K562 (cell line): ENCODE results near the gene TRPV6. TPM values are rescaled to one million over a fixed set of nuclear protein-coding genes. Genes with fewer than 3 reads are reported as not detected.

ENCODE experiments used
- ATAC-seq: fragments of 200-7000 bp; cut with Tn5 transposase; 3 replicates; pipeline ENCODE4 v1.9.1; 2020; ENCODE audit warnings: moderate library complexity
- BruUV-seq: library from RNA; stranded (reverse); fragments of 400-500 nt; replicated peaks from 2 replicates; lab custom pipeline; 2021; lab: Mats Ljungman, UMichigan
- CTCF ChIA-PET: fragments of 300-600 bp; formaldehyde crosslinking; extraction: SDS; loops from one replicate; lab custom pipeline; 2021; ENCODE audit warnings: low intra/inter-chr PET ratio; lab: Yijun Ruan, JAX
- POLR2A ChIA-PET: fragments of 300-600, 350-650 bp; sonication (Branson Sonifier 250); formaldehyde crosslinking; extraction: SDS; loops from one replicate; lab custom pipeline; 2021; ENCODE audit warnings: antibody characterized with exemption, inconsistent platforms; lab: Yijun Ruan, JAX
- DNase-seq, 4 experiments: peaks; one replicate each; pipeline versions ENCODE4 v3.0.0 to v3.0.0-alpha.2; 2011 to 2018; ENCODE audit warnings: low spot score in 3 of 4, mixed read lengths in 3 of 4; ENCODE audit errors: extremely low read depth in 1 of 4
- FAIRE-seq: peaks from 2 replicates; lab custom pipeline; 2011; peaks lifted over from hg19 to GRCh38; lab: Jason Lieb, UNC
- H2AFZ ChIP-seq: 2 replicates; pipeline ENCODE4 v1.6.0; 2011; ENCODE audit warnings: low read depth, low read length, control low read depth, inconsistent platforms
- H3K27ac ChIP-seq: fragments of 200-600 bp; 3 replicates; pipeline ENCODE4 v1.8.0; 2011; ENCODE audit warnings: low read depth, mild to moderate bottlenecking, control low read depth, inconsistent platforms, low read length, moderate library complexity, mixed read lengths; ENCODE audit errors: extremely low read depth
- H3K27me3 ChIP-seq, 2 experiments: fragments of 300-600 bp in 1 of 2; 2 replicates in 1 of 2; 3 replicates in 1 of 2; pipeline versions ENCODE4 v1.6.0 to v1.8.0; 2011; ENCODE audit warnings: inconsistent platforms in 2 of 2, low read length in 2 of 2, mild to moderate bottlenecking in 1 of 2, mixed read lengths in 1 of 2, moderate library complexity in 1 of 2; ENCODE audit not compliant: control insufficient read depth in 2 of 2, insufficient read depth in 2 of 2
- H3K36me3 ChIP-seq: fragments of 300-600 bp; 3 replicates; pipeline ENCODE4 v1.8.0; 2011; ENCODE audit warnings: mild to moderate bottlenecking, low read length, inconsistent platforms; ENCODE audit not compliant: control insufficient read depth, insufficient read depth
- H3K4me1 ChIP-seq, 2 experiments: fragments of 200-600 bp in 1 of 2; replicated peaks in 1 of 2; 2 replicates in 1 of 2; 3 replicates in 1 of 2; pipeline versions ENCODE4 v1.5.1 to v1.8.0; 2011; ENCODE audit warnings: inconsistent platforms in 2 of 2, low read length in 2 of 2, mild to moderate bottlenecking in 1 of 2, mixed read lengths in 1 of 2, moderate library complexity in 1 of 2; ENCODE audit not compliant: control insufficient read depth in 2 of 2, insufficient read depth in 2 of 2
- H3K4me2 ChIP-seq: 2 replicates; pipeline ENCODE4 v1.6.1; 2011; ENCODE audit warnings: low read length, control low read depth, inconsistent platforms, mixed read lengths; ENCODE audit not compliant: insufficient read depth
- H3K4me3 ChIP-seq: fragments of 200-600 bp; sonication (generic), shearing (Covaris generic); 2 replicates; pipeline ENCODE4 v1.5.1; 2016; ENCODE audit warnings: control low read depth, inconsistent platforms
- H3K79me2 ChIP-seq: fragments of 200-600 bp; 3 replicates; pipeline ENCODE4 v1.8.0; 2011; ENCODE audit warnings: low read length, inconsistent platforms; ENCODE audit not compliant: control insufficient read depth, insufficient read depth
- H3K9ac ChIP-seq, 2 experiments: 2 replicates each; pipeline versions ENCODE4 v1.6.0 to v1.6.1; 2011; ENCODE audit warnings: low read depth in 2 of 2, low read length in 2 of 2, control low read depth in 1 of 2, inconsistent platforms in 1 of 2, mild to moderate bottlenecking in 1 of 2, mixed read lengths in 1 of 2; ENCODE audit not compliant: insufficient read depth in 1 of 2
- H3K9me1 ChIP-seq: one replicate; pipeline ENCODE4 v1.6.0; 2011; ENCODE audit warnings: inconsistent platforms, mild to moderate bottlenecking, low read length, moderate library complexity; ENCODE audit not compliant: control insufficient read depth, insufficient read depth
- H3K9me3 ChIP-seq: replicated peaks from 2 replicates; pipeline ENCODE4 v1.5.1; 2011; ENCODE audit warnings: low read depth, low read length, inconsistent platforms; ENCODE audit not compliant: control insufficient read depth, insufficient read depth
- H4K20me1 ChIP-seq: replicated peaks from 2 replicates; pipeline ENCODE4 v1.6.1; 2011; ENCODE audit warnings: low read length, inconsistent platforms, mixed read lengths; ENCODE audit not compliant: control insufficient read depth, insufficient read depth
- ARID3A ChIP-seq: IDR thresholded peaks from 2 replicates; pipeline ENCODE4 v1.6.1; 2012; ENCODE audit warnings: low read depth, low read length, improper control_type of control experiment, borderline replicate concordance
- C11orf30 ChIP-seq: fragments of 450-650 bp; IDR thresholded peaks from 2 replicates; pipeline ENCODE4 v1.6.1; 2016; ENCODE audit warnings: low read depth, mild to moderate bottlenecking
- CBX1 ChIP-seq: sonication (generic); IDR thresholded peaks from 2 replicates; pipeline ENCODE4 v1.6.1; 2016; ENCODE audit warnings: antibody characterized with exemption, low read depth, mild to moderate bottlenecking
- ETS1 ChIP-seq: conservative IDR thresholded peaks from 2 replicates; pipeline ENCODE4 v1.6.1; 2011; ENCODE audit warnings: low read depth, mild to moderate bottlenecking, low read length; ENCODE audit not compliant: control insufficient read depth
- FOSL1 ChIP-seq: fragments of 200-800 bp; sonication (Bioruptor generic); conservative IDR thresholded peaks from 2 replicates; pipeline ENCODE4 v1.6.1; 2016; ENCODE audit warnings: missing genetic modification characterization, missing compliant biosample characterization
- FOXJ2 ChIP-seq: fragments of 200-800 bp; sonication (Bioruptor generic); IDR thresholded peaks from 2 replicates; pipeline ENCODE4 v1.6.1; 2016; ENCODE audit warnings: missing genetic modification characterization, missing compliant biosample characterization
- HDAC2 ChIP-seq: fragments of 450-650 bp; IDR thresholded peaks from 2 replicates; pipeline ENCODE4 v1.6.1; 2016; ENCODE audit warnings: mild to moderate bottlenecking
- MAFF ChIP-seq: IDR thresholded peaks from 2 replicates; pipeline ENCODE4 v1.6.1; 2012; ENCODE audit warnings: low read length, improper control_type of control experiment
- POLR2G ChIP-seq: fragments of 200-400 bp; formaldehyde crosslinking; IDR thresholded peaks from 2 replicates; pipeline ENCODE4 v1.6.1; 2017; ENCODE audit warnings: low read depth, mild to moderate bottlenecking, antibody characterized with exemption, low read length, moderate library complexity
- PRPF4 ChIP-seq: fragments of 200-400 bp; formaldehyde crosslinking; IDR thresholded peaks from one replicate; pipeline ENCODE4 v1.6.1; 2017; ENCODE audit warnings: low read length, low read depth, mild to moderate bottlenecking; ENCODE audit not compliant: insufficient read depth, poor library complexity, severe bottlenecking
- TOE1 ChIP-seq, 2 experiments: fragments of 450-650 bp in 1 of 2; sonication (generic) in 1 of 2; formaldehyde crosslinking in 1 of 2; IDR thresholded peaks; 2 replicates each; pipeline versions ENCODE4 v1.7.1 to v1.8.0; 2016 to 2022; ENCODE audit warnings: borderline replicate concordance in 2 of 2, mild to moderate bottlenecking in 2 of 2, antibody characterized with exemption in 1 of 2, inconsistent platforms in 1 of 2, low read depth in 1 of 2, missing genetic modification reagents in 1 of 2, moderate library complexity in 1 of 2
- ZNF316 ChIP-seq: fragments of 450-650 bp; IDR thresholded peaks from 2 replicates; pipeline ENCODE4 v1.6.1; 2016
- WGBS: fragments of 100-300 bp; shearing (Covaris generic); methylation state at CpG from one replicate; pipeline ENCODE4 v1.1.6; 2016; ENCODE audit warnings: low coverage, mixed read lengths; ENCODE audit not compliant: insufficient coverage; ENCODE audit errors: missing lambda C conversion rate; 5-methylcytosine and 5-hydroxymethylcytosine counted together
- in situ Hi-C: fragments of 300-500 bp; cut with MboI; formaldehyde crosslinking; loops from 4 replicates; pipeline ENCODE4 v1.15.0; 2018; ENCODE audit warnings: inconsistent platforms, mixed read lengths
- intact Hi-C: fragments of 100-400 bp; cut with micrococcal nuclease; formaldehyde crosslinking; loops from 2 replicates; pipeline ENCODE4 v1.14.2; 2022
- polyA plus RNA-seq, 8 experiments: library from polyadenylated mRNA; depleted of rRNA in 4 of 8; stranded (reverse) in 5 of 8; unstranded in 3 of 8; fragments of >200 nt; fragmentation: Nextera tagmentation in 2 of 8; fragmentation: Illumina TruSeq in 1 of 8; extraction: Ambion mirVana in 2 of 8; extraction: Trizol in 1 of 8; gene quantifications; 2 replicates each; pipeline versions ENCODE4 v1.2.1 to v1.2.3, GENCODE V29; 2011 to 2014; ENCODE audit warnings: inconsistent platforms in 1 of 8, missing spikeins in 1 of 8
- total RNA-seq, 7 experiments: library from RNA; depleted of rRNA in 6 of 7; stranded (reverse); fragments of >200 nt in 6 of 7; fragmentation: Illumina TruSeq in 2 of 7; extraction: Trizol in 2 of 7; gene quantifications; 2 replicates each; pipeline versions ENCODE4 v1.2.1 to v1.2.3, GENCODE V29; 2011 to 2021; ENCODE audit warnings: low replicate concordance in 1 of 7

The TRPV6 gene
- total and polyA plus RNA-seq, 9 of the 15 experiments (the other 6 are each of a cell fraction or from before 2014, with no cell fraction given): 0.04 to 0.36 (median 0.11) TPM

GRCh38 chr7:142859829-142860228 lies 25.7 kb downstream of the TRPV6 start:
- intact Hi-C loops: no loop called here
- H3K4me3 ChIP-seq: no peak overlapping the region
- POLR2A ChIA-PET: interaction anchor here (0.7 to 1.3 kb wide), 3 partner anchors 18 to 1131 kb away, joined by 3 to 4 read pairs (median 3); no protein-coding TSS in a partner anchor
- H3K27ac ChIP-seq: no peak overlapping the region
- no peaks in the 10 kb centered on the region for H3K9me1 ChIP-seq
- no peak overlapping the region for H3K4me2 ChIP-seq
- FAIRE-seq (peak; percentile 42), ATAC-seq (no peak), DNase-seq (no peak)
- no peaks in the 10 kb centered on the region; the same call in 1 of the 2 replicates for H4K20me1 ChIP-seq
- H2AFZ ChIP-seq: no peak overlapping the region
- no peaks in the 10 kb centered on the region for H3K79me2 ChIP-seq
- CTCF ChIA-PET: no interaction called here
- no peak overlapping the region for H3K9ac ChIP-seq
- in situ Hi-C loops: loop anchor here (5.0 kb wide), 1 partner anchor 362 kb away; the partner anchor contains the start of gene TAS2R40
- TF ChIP-seq HDAC2 (no peak), FOSL1 (0 out of 2 replicates have a peak, but pooled peaks have one; percentile 13)
- no TSS peak for BruUV-seq
- 6% methylated on average over 5 of the region's 5 CpGs for WGBS
- peaks cover 13 to 56% of the 10 kb centered on the region in 2 experiments; a peak in 4 of 5 replicates for H3K27me3 ChIP-seq
- no peaks in the 10 kb centered on the region for H3K36me3 ChIP-seq
- peaks cover 7 to 13% of the 10 kb centered on the region in 2 experiments; a peak in 4 of 5 replicates for H3K4me1 ChIP-seq
- no peaks in the 10 kb centered on the region for H3K9me3 ChIP-seq

GRCh38 chr7:142859411-142859810 lies 26.1 kb downstream of the TRPV6 start:
- intact Hi-C loops (no loop called here), in situ Hi-C loops (loop anchor here (5.0 kb wide), 1 partner anchor 363 kb away; the partner anchor contains the start of gene TAS2R40)
- CTCF ChIA-PET: no interaction called here
- DNase-seq (no peak), FAIRE-seq (no peak), ATAC-seq (no peak)
- no peaks in the 10 kb centered on the region for H3K36me3 ChIP-seq
- H3K27ac ChIP-seq: no peak overlapping the region
- no peaks in the 10 kb centered on the region for H3K9me1 ChIP-seq
- H3K9me3 ChIP-seq: no peaks in the 10 kb centered on the region
- BruUV-seq: no TSS peak
- no peak overlapping the region for H3K4me3 ChIP-seq
- H3K27me3 ChIP-seq: peaks cover 12 to 52% of the 10 kb centered on the region in 2 experiments; a peak in 4 of 5 replicates
- H4K20me1 ChIP-seq: no peaks in the 10 kb centered on the region; the same call in 1 of the 2 replicates
- no peaks in the 10 kb centered on the region for H3K79me2 ChIP-seq
- H3K4me2 ChIP-seq: no peak overlapping the region
- H2AFZ ChIP-seq: no peak overlapping the region
- no peak overlapping the region for H3K9ac ChIP-seq
- peaks cover 7 to 15% of the 10 kb centered on the region in 2 experiments; a peak in 4 of 5 replicates for H3K4me1 ChIP-seq
- POLR2A ChIA-PET: interaction anchor here (0.7 kb wide), 3 partner anchors 102 to 1130 kb away, joined by 3 to 4 read pairs (median 3); no protein-coding TSS in a partner anchor
- TF ChIP-seq ARID3A (no peak), MAFF (0 out of 2 replicates have a peak, but pooled peaks have one; percentile 13), ETS1 (no peak), C11orf30 (peak; percentile 50), POLR2G (no peak), PRPF4 (no peak), ZNF316 (peak; percentile 78), TOE1 (IDR thresholded peaks at IDR 0.05; ENCODE audit: borderline replicate concordance) (no peak), TOE1 (CRISPR knock-in tag; IDR thresholded peaks at IDR 0.05; ENCODE audit: borderline replicate concordance, low read depth) (no peak), CBX1 (no peak), FOXJ2 (no peak)
